ENCODE results near the gene LNX2.

- TF ChIP-seq CTCF (optimal IDR thresholded peaks at IDR 0.05 in 1 of 3, IDR thresholded peaks at IDR 0.05 in 1 of 3, conservative IDR thresholded peaks at IDR 0.05 in 1 of 3; ENCODE audit: extremely low read depth in 1 of 3, insufficient read depth in 2 of 3, low read length in 3 of 3), result no peak
- TF ChIP-seq EZH2 (IDR thresholded peaks at IDR 0.05; ENCODE audit: low read length), result no peak
Measured at GRCh38 chr13:27654059-27654458, 33.7 kb upstream of the LNX2 start.
